B cell (primary cell): ENCODE data around the gene CLVS2. TPM values are rescaled to one million over a fixed set of nuclear protein-coding genes. Genes with fewer than 3 reads are reported as not detected.

ENCODE experiments used
- ATAC-seq: fragments of 200-7000 bp; cut with Tn5 transposase; one replicate; pipeline ENCODE4 v1.10.0; 2021; ENCODE audit warnings: low read depth, mild to moderate bottlenecking, moderate number of reproducible peaks, moderate library complexity
- CTCF ChIA-PET: fragments of 350-600 bp; sonication (Branson Sonifier 250); formaldehyde crosslinking; loops from one replicate; lab custom pipeline; 2021; ENCODE audit warnings: antibody characterized with exemption, inconsistent platforms; lab: Charles Lee
- POLR2A ChIA-PET: fragments of 350-600 bp; sonication (Branson Sonifier 250); formaldehyde crosslinking; loops from one replicate; lab custom pipeline; 2021; ENCODE audit warnings: antibody characterized with exemption; lab: Charles Lee
- DNase-seq: peaks from one replicate; pipeline ENCODE4 v3.0.0; 2013
- H2AFZ ChIP-seq: 2 replicates; pipeline ENCODE4 v1.6.1; 2012; ENCODE audit warnings: mild to moderate bottlenecking, low read depth, low read length; ENCODE audit not compliant: insufficient read depth, poor library complexity, severe bottlenecking
- H3K27ac ChIP-seq, 2 donors: 1 replicate in 1 of 2; 2 replicates in 1 of 2; pipeline ENCODE4 v1.5.1; 2012 to 2013; ENCODE audit warnings: low read length in 2 of 2, mild to moderate bottlenecking in 2 of 2, moderate library complexity in 1 of 2
- H3K27me3 ChIP-seq, 4 experiments: fragments of 200-600 bp in 1 of 4; sonication (generic) in 1 of 4; replicated peaks in 1 of 4; 1 replicate in 2 of 4; 2 replicates in 2 of 4; pipeline versions ENCODE4 v1.6.1 to v1.7.0; 2013 to 2016; ENCODE audit warnings: low read length in 3 of 4, mild to moderate bottlenecking in 2 of 4, mixed read lengths in 1 of 4, moderate library complexity in 1 of 4; ENCODE audit not compliant: insufficient read depth in 4 of 4, control insufficient read depth in 3 of 4; ENCODE audit errors: control extremely low read depth in 1 of 4
- H3K36me3 ChIP-seq, 2 experiments: replicated peaks in 1 of 2; 1 replicate in 1 of 2; 2 replicates in 1 of 2; pipeline versions ENCODE4 v1.6.1 to v1.7.1; 2013; ENCODE audit warnings: low read length in 1 of 2; ENCODE audit not compliant: insufficient read depth in 2 of 2, control insufficient read depth in 1 of 2; ENCODE audit errors: control extremely low read depth in 1 of 2, extremely low read depth in 1 of 2
- H3K4me1 ChIP-seq, 2 donors: fragments of 200-600 bp in 1 of 2; sonication (generic) in 1 of 2; 1 replicate in 1 of 2; 2 replicates in 1 of 2; pipeline versions ENCODE4 v1.5.1 to v1.6.1; 2013 to 2017; ENCODE audit warnings: low read length in 2 of 2; ENCODE audit not compliant: control insufficient read depth in 2 of 2, insufficient read depth in 2 of 2
- H3K4me2 ChIP-seq: replicated peaks from 2 replicates; pipeline ENCODE3; 2012; ENCODE audit warnings: mild to moderate bottlenecking, low read depth, low read length; ENCODE audit not compliant: poor library complexity, severe bottlenecking
- H3K4me3 ChIP-seq, 5 experiments: fragments of 200-600 bp in 1 of 5; sonication (generic) in 1 of 5; 1 replicate in 3 of 5; 2 replicates in 2 of 5; pipeline versions ENCODE4 v1.5.1 to v1.7.0; 2011 to 2016; ENCODE audit warnings: low read length in 4 of 5, mild to moderate bottlenecking in 4 of 5, low read depth in 2 of 5, control low read depth in 1 of 5, moderate library complexity in 1 of 5; ENCODE audit not compliant: insufficient read depth in 1 of 5; ENCODE audit errors: control extremely low read depth in 1 of 5, extremely low read depth in 1 of 5
- H3K79me2 ChIP-seq: fragments of 200-600 bp; sonication (generic); one replicate; pipeline ENCODE4 v1.6.0; 2016; ENCODE audit warnings: low read length; ENCODE audit not compliant: control insufficient read depth, insufficient read depth
- H3K9ac ChIP-seq: fragments of 200-600 bp; sonication (generic); 2 replicates; pipeline ENCODE4 v1.6.1; 2017; ENCODE audit warnings: mild to moderate bottlenecking, low read length, moderate library complexity
- H3K9me3 ChIP-seq, 3 donors: one replicate each; pipeline versions ENCODE4 v1.6.1 to v1.7.1; 2013; ENCODE audit warnings: low read length in 2 of 3; ENCODE audit not compliant: control insufficient read depth in 2 of 3, insufficient read depth in 1 of 3; ENCODE audit errors: control extremely low read depth in 1 of 3
- H4K20me1 ChIP-seq: 2 replicates; pipeline ENCODE4 v1.6.0; 2012; ENCODE audit warnings: mild to moderate bottlenecking, low read length; ENCODE audit not compliant: insufficient read depth, control insufficient read depth, poor library complexity, severe bottlenecking
- H3K27ac Mint-ChIP-seq: one replicate; pipeline ENCODE4 v1.8.0; 2021; ENCODE audit warnings: mixed read lengths
- H3K27me3 Mint-ChIP-seq: one replicate; pipeline ENCODE4 v1.8.0; 2021; ENCODE audit warnings: mixed read lengths
- H3K4me1 Mint-ChIP-seq: one replicate; pipeline ENCODE4 v1.8.0; 2021; ENCODE audit warnings: mixed read lengths
- H3K4me3 Mint-ChIP-seq: one replicate; pipeline ENCODE4 v1.8.0; 2021; ENCODE audit warnings: mixed read lengths
- H3K9me3 Mint-ChIP-seq: one replicate; pipeline ENCODE4 v1.8.0; 2022; ENCODE audit warnings: mixed read lengths; ENCODE audit not compliant: insufficient read depth
- CTCF ChIP-seq: fragments of 200-600 bp; IDR thresholded peaks from one replicate; pipeline ENCODE4 v1.8.0; 2022; ENCODE audit warnings: antibody characterized with exemption, mild to moderate bottlenecking
- EZH2 ChIP-seq: IDR thresholded peaks from 2 replicates; pipeline ENCODE4 v1.6.1; 2012; ENCODE audit warnings: borderline replicate concordance, low read depth, mild to moderate bottlenecking, moderate library complexity, low read length; ENCODE audit not compliant: insufficient read depth, poor library complexity, severe bottlenecking
- WGBS: methylation state at CpG from one replicate; pipeline ENCODE4 v1.1.5; 2013; ENCODE audit warnings: missing lambda C conversion rate; ENCODE audit not compliant: insufficient coverage; 5-methylcytosine and 5-hydroxymethylcytosine counted together
- intact Hi-C: fragments of 100-400 bp; cut with micrococcal nuclease; formaldehyde crosslinking; loops from one replicate; pipeline ENCODE4 v1.10.0; 2022
- polyA plus RNA-seq: library from polyadenylated mRNA; depleted of rRNA; stranded (reverse); fragments of >200 nt; gene quantifications from 2 replicates; pipeline ENCODE4 v1.2.3, GENCODE V29; 2012
- total RNA-seq, 2 donors: library from RNA; stranded (reverse); fragments of 120-200 nt in 1 of 2; gene quantifications; 1 replicate in 1 of 2; 2 replicates in 1 of 2; pipeline versions ENCODE4 v1.2.3 to v1.2.4, GENCODE V29; 2013 to 2022

The CLVS2 gene
- total and polyA plus RNA-seq, 2 donors (not counting 1 experiment from before 2014, with no cell fraction given), result not detected

- TF ChIP-seq CTCF (no peak), EZH2 (no peak)
- Histone ChIP-seq H3K27ac (no peak overlapping the region), H3K4me1 (no peaks in the 10 kb centered on the region), H3K27me3 (no peaks in the 10 kb centered on the region), H3K9me3 (no peaks in the 10 kb centered on the region), H3K9ac (no peak overlapping the region), H3K4me3 (no peak overlapping the region), H2AFZ (no peak overlapping the region), H3K79me2 (no peaks in the 10 kb centered on the region), H3K36me3 (no peaks in the 10 kb centered on the region), H4K20me1 (no peaks in the 10 kb centered on the region), H3K4me2 (no peak overlapping the region)
- ATAC-seq (no peak), DNase-seq (no peak)
- intact Hi-C loops, result no loop called here
- Mint-ChIP-seq H3K4me3 (no peak overlapping the region), H3K9me3 (no peaks in the 10 kb centered on the region), H3K27ac (no peak overlapping the region), H3K27me3 (no peaks in the 10 kb centered on the region), H3K4me1 (no peaks in the 10 kb centered on the region)
- WGBS, result 80% methylated on average over 1 of the region's 5 CpGs
- CTCF ChIA-PET, result no interaction called here
- POLR2A ChIA-PET, result no interaction called here
These were observed 21.2 kb downstream of the CLVS2 start for GRCh38 chr6:123017104-123017682.

GRCh38 chr6:123022975-123023374 is 26.9 kb downstream of the CLVS2 start:
- H3K4me1 Mint-ChIP-seq, result peaks cover 3% of the 10 kb centered on the region
- Histone ChIP-seq H3K79me2 (no peaks in the 10 kb centered on the region), H3K36me3 (no peaks in the 10 kb centered on the region), H3K9ac (no peak overlapping the region), H2AFZ (no peak overlapping the region), H3K27me3 (no peaks in the 10 kb centered on the region), H3K9me3 (no peaks in the 10 kb centered on the region), H4K20me1 (no peaks in the 10 kb centered on the region), H3K4me3 (no peak overlapping the region), H3K4me2 (no peak overlapping the region), H3K27ac (no peak overlapping the region), H3K4me1 (peaks cover 0 to 3% of the 10 kb centered on the region in 2 donors)
- H3K27me3 Mint-ChIP-seq, result no peaks in the 10 kb centered on the region
- H3K27ac Mint-ChIP-seq, result no peak overlapping the region
- intact Hi-C loops, result no loop called here
- ChIA-PET CTCF (no interaction called here), POLR2A (no interaction called here)
- 0% methylated on average over 1 of the region's 1 CpG for WGBS
- no peak for DNase-seq
- no peak for TF ChIP-seq CTCF
- TF ChIP-seq EZH2, result no peak
- no peak overlapping the region for H3K4me3 Mint-ChIP-seq
- no peak for ATAC-seq
- H3K9me3 Mint-ChIP-seq, result no peaks in the 10 kb centered on the region
